Measurements from ENCODE around the gene SLC25A26.

SLC25A26 gene

GRCh38 chr3:66406831-66407610, 186.2 kb downstream of the SLC25A26 start:
- H3K4me1 ChIP-seq (ENCODE audit: insufficient read depth, low read length), result peaks cover 12% of the 10 kb centered on the region
- peaks cover 14% of the 10 kb centered on the region for H3K36me3 ChIP-seq (ENCODE audit: insufficient read depth, low read length)
- H3K9me3 ChIP-seq (ENCODE audit: control insufficient read depth, insufficient read depth, low read length), result no peaks in the 10 kb centered on the region
- H3K9ac ChIP-seq (ENCODE audit: low read depth, low read length), result no peak overlapping the region

GRCh38 chr3:66407611-66408218, 186.9 kb downstream of the SLC25A26 start:
- H3K9me3 ChIP-seq (ENCODE audit: control insufficient read depth, insufficient read depth, low read length), result no peaks in the 10 kb centered on the region
- H3K4me1 ChIP-seq (ENCODE audit: insufficient read depth, low read length), result peaks cover 7% of the 10 kb centered on the region
- peaks cover 14% of the 10 kb centered on the region for H3K36me3 ChIP-seq (ENCODE audit: insufficient read depth, low read length)
- H3K9ac ChIP-seq (ENCODE audit: low read depth, low read length), result no peak overlapping the region

- no peak overlapping the region for H3K9ac ChIP-seq (ENCODE audit: low read depth, low read length)
- peaks cover 7% of the 10 kb centered on the region for H3K4me1 ChIP-seq (ENCODE audit: insufficient read depth, low read length)
- H3K36me3 ChIP-seq (ENCODE audit: insufficient read depth, low read length), result peaks cover 11% of the 10 kb centered on the region
- H3K9me3 ChIP-seq (ENCODE audit: control insufficient read depth, insufficient read depth, low read length), result no peaks in the 10 kb centered on the region
Measured at GRCh38 chr3:66409771-66410754, 189.3 kb downstream of the SLC25A26 start.

GRCh38 chr3:66410976-66411375, 190.2 kb downstream of the SLC25A26 start:
- H3K9me3 ChIP-seq (ENCODE audit: control insufficient read depth, insufficient read depth, low read length), result no peaks in the 10 kb centered on the region
- no peak overlapping the region for H3K9ac ChIP-seq (ENCODE audit: low read depth, low read length)
- peaks cover 7% of the 10 kb centered on the region for H3K4me1 ChIP-seq (ENCODE audit: insufficient read depth, low read length)
- H3K36me3 ChIP-seq (ENCODE audit: insufficient read depth, low read length), result peaks cover 11% of the 10 kb centered on the region

- Histone ChIP-seq H3K4me1 (ENCODE audit: insufficient read depth, low read length) (peaks cover 7% of the 10 kb centered on the region), H3K9me3 (ENCODE audit: control insufficient read depth, insufficient read depth, low read length) (no peaks in the 10 kb centered on the region), H3K9ac (ENCODE audit: low read depth, low read length) (no peak overlapping the region), H3K36me3 (ENCODE audit: insufficient read depth, low read length) (peaks cover 9% of the 10 kb centered on the region)
Measured at GRCh38 chr3:66411474-66411873, 190.7 kb downstream of the SLC25A26 start.

- Histone ChIP-seq H3K4me1 (ENCODE audit: insufficient read depth, low read length) (peaks cover 7% of the 10 kb centered on the region), H3K9me3 (ENCODE audit: control insufficient read depth, insufficient read depth, low read length) (no peaks in the 10 kb centered on the region), H3K9ac (ENCODE audit: low read depth, low read length) (no peak overlapping the region), H3K36me3 (ENCODE audit: insufficient read depth, low read length) (peaks cover 6% of the 10 kb centered on the region)
Measured at GRCh38 chr3:66411961-66412887, 191.4 kb downstream of the SLC25A26 start.

GRCh38 chr3:66413151-66413751, 192.4 kb downstream of the SLC25A26 start:
- peaks cover 6% of the 10 kb centered on the region for H3K36me3 ChIP-seq (ENCODE audit: insufficient read depth, low read length)
- no peaks in the 10 kb centered on the region for H3K9me3 ChIP-seq (ENCODE audit: control insufficient read depth, insufficient read depth, low read length)
- no peak overlapping the region for H3K9ac ChIP-seq (ENCODE audit: low read depth, low read length)
- H3K4me1 ChIP-seq (ENCODE audit: insufficient read depth, low read length), result peaks cover 3% of the 10 kb centered on the region

GRCh38 chr3:66414846-66415245, 194.0 kb downstream of the SLC25A26 start:
- Histone ChIP-seq H3K4me1 (ENCODE audit: insufficient read depth, low read length) (0 out of 2 replicates have a peak, but pooled peaks cover 3% of the 10 kb centered on the region), H3K9ac (ENCODE audit: low read depth, low read length) (no peak overlapping the region), H3K36me3 (ENCODE audit: insufficient read depth, low read length) (peaks cover 6% of the 10 kb centered on the region)

GRCh38 chr3:66415867-66416428, 195.1 kb downstream of the SLC25A26 start:
- Histone ChIP-seq H3K9me3 (ENCODE audit: control insufficient read depth, insufficient read depth, low read length) (peaks cover 14% of the 10 kb centered on the region; the same call in 1 of the 2 replicates), H3K9ac (ENCODE audit: low read depth, low read length) (no peak overlapping the region), H3K36me3 (ENCODE audit: insufficient read depth, low read length) (peaks cover 12% of the 10 kb centered on the region; the same call in 1 of the 2 replicates), H3K4me1 (ENCODE audit: insufficient read depth, low read length) (0 out of 2 replicates have a peak, but pooled peaks cover 3% of the 10 kb centered on the region)

More at GRCh38 chr3:66414846-66415245, 194.0 kb downstream of the SLC25A26 start:
- H3K9me3 ChIP-seq (ENCODE audit: control insufficient read depth, insufficient read depth, low read length), result 0 out of 2 replicates have a peak, but pooled peaks cover 5% of the 10 kb centered on the region

- Histone ChIP-seq H3K9me3 (ENCODE audit: control insufficient read depth, insufficient read depth, low read length) (peaks cover 19% of the 10 kb centered on the region; the same call in 1 of the 2 replicates), H3K4me1 (ENCODE audit: insufficient read depth, low read length) (0 out of 2 replicates have a peak, but pooled peaks cover 3% of the 10 kb centered on the region), H3K36me3 (ENCODE audit: insufficient read depth, low read length) (peaks cover 5% of the 10 kb centered on the region; the same call in 1 of the 2 replicates), H3K9ac (ENCODE audit: low read depth, low read length) (no peak overlapping the region)
Measured at GRCh38 chr3:66416556-66417304, 195.9 kb downstream of the SLC25A26 start.

GRCh38 chr3:66418475-66418931, 197.7 kb downstream of the SLC25A26 start:
- Histone ChIP-seq H3K9me3 (ENCODE audit: control insufficient read depth, insufficient read depth, low read length) (peaks cover 25% of the 10 kb centered on the region; the same call in 1 of the 2 replicates), H3K9ac (ENCODE audit: low read depth, low read length) (no peak overlapping the region), H3K4me1 (ENCODE audit: insufficient read depth, low read length) (0 out of 2 replicates have a peak, but pooled peaks cover 3% of the 10 kb centered on the region), H3K36me3 (ENCODE audit: insufficient read depth, low read length) (peaks cover 5% of the 10 kb centered on the region; the same call in 1 of the 2 replicates)

GRCh38 chr3:66419036-66419435, 198.2 kb downstream of the SLC25A26 start:
- 0 out of 2 replicates have a peak, but pooled peaks cover 3% of the 10 kb centered on the region for H3K4me1 ChIP-seq (ENCODE audit: insufficient read depth, low read length)
- H3K36me3 ChIP-seq (ENCODE audit: insufficient read depth, low read length), result peaks cover 5% of the 10 kb centered on the region; the same call in 1 of the 2 replicates
- peaks cover 25% of the 10 kb centered on the region for H3K9me3 ChIP-seq (ENCODE audit: control insufficient read depth, insufficient read depth, low read length)
- H3K9ac ChIP-seq (ENCODE audit: low read depth, low read length), result no peak overlapping the region
